Measurements from ENCODE around the gene SH3PXD2A.

- TF ChIP-seq POLR2A (IDR thresholded peaks at IDR 0.05) = no peak
- no peak for TF ChIP-seq CTCF (IDR thresholded peaks at IDR 0.05 in 4 of 5, conservative IDR thresholded peaks at IDR 0.05 in 1 of 5)
These were observed 16.4 kb downstream of the SH3PXD2A start for GRCh38 chr10:103838862-103839518.

Measured in gastrocnemius medialis (tissue), 4 donors.